ENCODE results near the gene NAP1L4. TPM values are rescaled to one million over a fixed set of nuclear protein-coding genes. Genes with fewer than 3 reads are reported as not detected.

The NAP1L4 gene
- total RNA-seq, 6 experiments from 2014 or later = 109 to 140 (median 131) TPM

DNA sequence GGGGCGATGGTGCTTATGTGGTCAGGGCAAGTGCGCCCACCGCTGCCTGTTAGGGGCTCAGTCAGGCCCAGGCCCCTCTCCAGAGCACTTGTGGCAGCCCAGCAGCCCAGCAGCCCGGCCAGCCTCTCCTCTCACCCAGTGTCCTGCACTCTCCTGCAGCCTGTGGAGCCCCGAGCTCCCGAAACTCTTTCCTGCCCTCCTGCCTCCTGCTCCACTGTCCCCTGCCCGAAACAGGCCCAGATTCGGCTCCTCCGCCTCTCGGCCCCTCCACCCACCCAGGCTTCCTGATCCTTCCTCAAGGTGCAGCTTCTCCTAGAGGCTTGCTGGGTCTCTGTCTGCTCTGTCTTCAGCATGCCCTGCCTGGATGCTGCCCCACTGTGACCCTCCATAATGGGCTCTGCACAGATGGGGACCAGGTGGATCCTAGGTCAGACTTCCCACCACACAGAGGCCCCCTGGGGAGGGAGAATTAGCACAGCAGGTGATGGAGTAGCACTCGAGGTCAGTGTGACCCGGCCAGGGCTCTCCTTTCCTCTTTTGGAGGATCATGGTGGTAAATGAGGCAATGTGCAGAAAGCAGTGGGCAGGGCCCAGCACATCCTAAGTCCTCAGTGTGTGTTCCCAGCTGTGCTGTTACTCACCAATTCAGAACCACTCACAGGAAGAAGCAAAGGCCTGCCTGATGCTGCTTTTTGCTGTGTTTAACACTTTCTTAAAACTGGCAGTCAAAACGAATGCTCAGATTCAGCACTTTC is 18.6 kb upstream of the NAP1L4 start:
- H3K27me3 Mint-ChIP-seq (ENCODE audit: insufficient read depth) = no peaks in the 10 kb centered on the region; the same call in 1 of the 2 replicates

DNA sequence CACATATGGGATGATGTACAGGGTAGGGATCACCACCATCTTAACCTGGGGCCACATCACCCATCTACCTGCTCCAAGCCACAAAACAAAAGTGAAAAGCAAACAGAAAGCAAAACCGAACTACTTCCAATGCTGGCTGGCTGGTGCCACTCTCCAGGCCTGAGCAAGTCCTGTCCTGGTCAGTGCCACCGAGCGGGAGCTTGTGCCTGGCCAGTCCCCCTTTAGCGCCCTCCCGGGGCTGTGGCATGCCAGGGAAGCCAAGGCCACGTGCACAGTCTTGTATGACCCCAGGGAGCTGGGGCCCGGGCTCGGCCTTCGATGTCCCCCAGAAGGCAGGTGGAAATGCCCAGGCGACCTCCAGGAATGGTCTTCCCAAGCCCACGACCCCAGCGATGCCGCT is 17.9 kb upstream of the NAP1L4 start:
- H3K9me3 Mint-ChIP-seq = no peaks in the 10 kb centered on the region
- peak overlapping the region; percentile 15; the same call in 1 of the 2 replicates for H3K27ac Mint-ChIP-seq
- H3K4me1 Mint-ChIP-seq (ENCODE audit: low read depth) = no peaks in the 10 kb centered on the region
- H3K27me3 Mint-ChIP-seq (ENCODE audit: insufficient read depth) = peaks cover 2% of the 10 kb centered on the region; the same call in 1 of the 2 replicates
- H3K4me3 Mint-ChIP-seq = no peak overlapping the region
- 0 out of 2 replicates have a peak, but pooled peaks cover 5% of the 10 kb centered on the region for H3K36me3 Mint-ChIP-seq (ENCODE audit: low read depth)
- TF ChIP-seq, protein P1, sequence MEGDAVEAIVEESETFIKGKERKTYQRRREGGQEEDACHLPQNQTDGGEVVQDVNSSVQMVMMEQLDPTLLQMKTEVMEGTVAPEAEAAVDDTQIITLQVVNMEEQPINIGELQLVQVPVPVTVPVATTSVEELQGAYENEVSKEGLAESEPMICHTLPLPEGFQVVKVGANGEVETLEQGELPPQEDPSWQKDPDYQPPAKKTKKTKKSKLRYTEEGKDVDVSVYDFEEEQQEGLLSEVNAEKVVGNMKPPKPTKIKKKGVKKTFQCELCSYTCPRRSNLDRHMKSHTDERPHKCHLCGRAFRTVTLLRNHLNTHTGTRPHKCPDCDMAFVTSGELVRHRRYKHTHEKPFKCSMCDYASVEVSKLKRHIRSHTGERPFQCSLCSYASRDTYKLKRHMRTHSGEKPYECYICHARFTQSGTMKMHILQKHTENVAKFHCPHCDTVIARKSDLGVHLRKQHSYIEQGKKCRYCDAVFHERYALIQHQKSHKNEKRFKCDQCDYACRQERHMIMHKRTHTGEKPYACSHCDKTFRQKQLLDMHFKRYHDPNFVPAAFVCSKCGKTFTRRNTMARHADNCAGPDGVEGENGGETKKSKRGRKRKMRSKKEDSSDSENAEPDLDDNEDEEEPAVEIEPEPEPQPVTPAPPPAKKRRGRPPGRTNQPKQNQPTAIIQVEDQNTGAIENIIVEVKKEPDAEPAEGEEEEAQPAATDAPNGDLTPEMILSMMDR (IDR thresholded peaks at IDR 0.05) = no peak
- no peak for DNase-seq

More for the DNA sequence above, 18.6 kb upstream of the NAP1L4 start:
- Mint-ChIP-seq H3K36me3 (ENCODE audit: low read depth) (0 out of 2 replicates have a peak, but pooled peaks cover 4% of the 10 kb centered on the region), H3K4me1 (ENCODE audit: low read depth) (no peaks in the 10 kb centered on the region; the same call in 1 of the 2 replicates), H3K9me3 (no peaks in the 10 kb centered on the region), H3K27ac (no peak overlapping the region), H3K4me3 (no peak overlapping the region)
- TF ChIP-seq, protein P1 (IDR thresholded peaks at IDR 0.05) = no peak
- no peak for DNase-seq

DNA sequence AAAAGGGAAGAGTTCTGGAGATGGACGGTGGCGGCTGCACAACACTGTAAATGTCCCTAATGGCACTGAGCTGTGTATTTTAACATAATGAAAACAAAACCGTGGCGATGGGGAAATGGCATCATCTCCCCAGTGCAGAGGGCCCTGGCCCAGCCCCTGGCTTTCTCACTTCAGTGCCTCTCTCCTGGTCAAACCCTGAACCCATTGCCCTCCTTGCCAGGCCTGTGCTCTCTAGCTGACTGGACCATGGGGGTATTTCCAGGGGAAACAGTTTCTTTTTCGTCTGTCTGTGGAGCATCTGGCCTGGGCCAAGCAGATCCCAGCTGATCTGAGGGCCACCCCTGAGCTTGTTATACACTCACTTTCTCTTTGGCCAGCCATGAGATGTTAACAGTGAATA is 17.4 kb upstream of the NAP1L4 start:
- Mint-ChIP-seq H3K4me3 (no peak overlapping the region), H3K4me1 (ENCODE audit: low read depth) (no peaks in the 10 kb centered on the region; the same call in 1 of the 2 replicates), H3K36me3 (ENCODE audit: low read depth) (0 out of 2 replicates have a peak, but pooled peaks cover 5% of the 10 kb centered on the region), H3K27ac (no peak overlapping the region), H3K27me3 (ENCODE audit: insufficient read depth) (peaks cover 2% of the 10 kb centered on the region; the same call in 1 of the 2 replicates), H3K9me3 (no peaks in the 10 kb centered on the region)
- TF ChIP-seq, protein P1 (IDR thresholded peaks at IDR 0.05) = no peak
- DNase-seq = no peak

DNA sequence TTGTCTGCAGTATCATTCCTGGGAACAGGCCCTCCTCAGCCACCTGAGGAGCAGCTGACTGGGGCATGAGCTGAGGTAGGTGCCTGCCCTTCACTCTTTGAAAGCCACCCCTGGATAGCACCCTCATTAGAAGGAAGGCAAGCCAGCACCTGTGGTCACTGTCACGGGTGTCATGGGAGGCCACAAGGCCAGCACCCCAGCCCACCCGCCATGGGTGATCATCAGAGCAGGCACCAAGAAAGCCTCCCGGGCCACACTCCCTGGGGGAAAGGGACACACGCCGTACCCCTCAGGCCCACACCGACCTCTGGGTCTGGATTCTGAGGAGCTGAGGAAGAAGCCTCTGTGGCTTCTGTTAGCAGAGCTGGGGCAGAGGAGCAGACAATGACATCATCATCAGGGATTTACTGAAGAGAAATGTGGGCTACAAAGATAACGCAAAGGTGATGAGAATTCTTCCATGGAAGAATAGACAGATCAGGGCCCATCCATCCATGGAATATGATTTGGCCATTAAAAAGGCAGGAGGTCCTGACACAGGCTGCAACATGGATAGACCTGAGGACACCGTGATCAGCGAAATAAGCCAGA is 16.7 kb upstream of the NAP1L4 start:
- no peak overlapping the region for H3K4me3 Mint-ChIP-seq
- no peaks in the 10 kb centered on the region for H3K9me3 Mint-ChIP-seq
- no peak for DNase-seq
- H3K27ac Mint-ChIP-seq = no peak overlapping the region
- H3K36me3 Mint-ChIP-seq (ENCODE audit: low read depth) = 0 out of 2 replicates have a peak, but pooled peaks cover 5% of the 10 kb centered on the region
- peaks cover 2% of the 10 kb centered on the region for H3K27me3 Mint-ChIP-seq (ENCODE audit: insufficient read depth)
- TF ChIP-seq, protein P1 (IDR thresholded peaks at IDR 0.05) = no peak
- H3K4me1 Mint-ChIP-seq (ENCODE audit: low read depth) = peaks cover 6% of the 10 kb centered on the region; the same call in 1 of the 2 replicates

DNA sequence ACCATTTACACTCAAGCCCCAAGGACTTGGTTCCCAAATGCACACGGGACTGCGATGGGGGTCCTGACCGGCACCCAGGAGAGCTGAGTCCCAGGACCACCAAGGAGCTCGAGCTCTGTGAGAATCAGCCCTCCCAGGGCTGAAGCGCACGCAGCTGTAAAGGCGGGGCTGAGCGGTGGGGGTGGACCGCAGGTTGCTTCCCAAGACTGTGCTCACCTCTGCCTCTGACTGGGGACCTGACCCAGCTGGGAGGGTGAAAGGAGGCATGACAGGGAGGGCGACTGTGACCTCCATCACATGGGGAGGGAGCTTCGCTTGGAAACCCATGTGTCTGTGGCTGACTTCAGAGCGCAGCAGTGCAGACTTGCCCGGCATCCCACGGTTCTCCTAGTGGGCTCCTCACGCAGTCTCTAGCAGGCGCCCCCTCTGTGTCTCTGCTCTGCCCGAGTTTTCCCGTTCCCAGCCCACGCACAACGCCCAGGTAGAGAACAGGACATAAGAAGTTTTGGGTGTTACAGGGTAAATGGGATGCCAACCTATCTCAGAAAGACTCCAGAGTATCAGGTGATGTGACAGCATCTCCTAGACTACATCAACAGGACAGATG is 15.4 kb upstream of the NAP1L4 start:
- H3K4me1 Mint-ChIP-seq (ENCODE audit: low read depth) = peaks cover 7% of the 10 kb centered on the region; the same call in 1 of the 2 replicates
- no peaks in the 10 kb centered on the region for H3K9me3 Mint-ChIP-seq
- TF ChIP-seq, protein P1 (IDR thresholded peaks at IDR 0.05) = no peak
- H3K27ac Mint-ChIP-seq = no peak overlapping the region
- peaks cover 10% of the 10 kb centered on the region; the same call in 1 of the 2 replicates for H3K36me3 Mint-ChIP-seq (ENCODE audit: low read depth)
- peaks cover 3% of the 10 kb centered on the region for H3K27me3 Mint-ChIP-seq (ENCODE audit: insufficient read depth)
- no peak for DNase-seq
- no peak overlapping the region for H3K4me3 Mint-ChIP-seq
